Neural progenitor cell (in vitro differentiated cells): ENCODE measurements around the gene TIRAP. TPM values are rescaled to one million over a fixed set of nuclear protein-coding genes. Genes with fewer than 3 reads are reported as not detected.

Experiments used
- DNase-seq: peaks from one replicate; pipeline ENCODE4 v3.0.0-alpha.2; 2016; ENCODE audit warnings: low spot score
- H2AFZ ChIP-seq: fragments of 200-600 bp; sonication (generic); replicated peaks from 2 replicates; pipeline ENCODE4 v1.6.1; 2016; ENCODE audit warnings: antibody characterized with exemption
- H3F3A ChIP-seq: fragments of 200-600 bp; sonication (generic); 2 replicates; pipeline ENCODE4 v1.6.1; 2016; ENCODE audit warnings: antibody characterized with exemption, low read depth
- H3K27ac ChIP-seq: fragments of 200-600 bp; sonication (generic); 2 replicates; pipeline ENCODE4 v1.5.1; 2016; ENCODE audit warnings: mild to moderate bottlenecking
- H3K27me3 ChIP-seq: fragments of 200-600 bp; sonication (generic); 2 replicates; pipeline ENCODE4 v1.6.1; 2016; ENCODE audit warnings: mild to moderate bottlenecking, moderate library complexity
- H3K36me3 ChIP-seq: fragments of 200-600 bp; sonication (generic); 2 replicates; pipeline ENCODE4 v1.5.1; 2016
- H3K4me1 ChIP-seq: fragments of 200-600 bp; sonication (generic); 2 replicates; pipeline ENCODE4 v1.6.1; 2016; ENCODE audit warnings: mixed run types
- H3K4me2 ChIP-seq: fragments of 200-600 bp; sonication (generic); 2 replicates; pipeline ENCODE4 v1.6.1; 2016
- H3K4me3 ChIP-seq: fragments of 200-600 bp; sonication (generic); 2 replicates; pipeline ENCODE4 v1.5.1; 2016
- H3K79me2 ChIP-seq: fragments of 200-600 bp; sonication (generic); 2 replicates; pipeline ENCODE4 v1.6.1; 2016; ENCODE audit warnings: low read depth
- H3K9ac ChIP-seq: fragments of 200-600 bp; sonication (generic); 2 replicates; pipeline ENCODE4 v1.6.1; 2016
- H3K9me3 ChIP-seq: fragments of 200-600 bp; sonication (generic); 2 replicates; pipeline ENCODE4 v1.5.1; 2016; ENCODE audit warnings: low read depth
- H4K20me1 ChIP-seq: fragments of 200-600 bp; sonication (generic); 2 replicates; pipeline ENCODE4 v1.6.1; 2016; ENCODE audit warnings: low read depth
- H3K27ac Mint-ChIP-seq: 3 replicates; pipeline ENCODE4 v1.8.0; 2021; ENCODE audit warnings: mixed read lengths
- H3K27me3 Mint-ChIP-seq: 2 replicates; pipeline ENCODE4 v1.8.0; 2022; ENCODE audit warnings: low read depth, mild to moderate bottlenecking, inconsistent platforms, moderate library complexity, mixed read lengths; ENCODE audit not compliant: insufficient read depth
- H3K36me3 Mint-ChIP-seq: 3 replicates; pipeline ENCODE4 v1.8.0; 2021; ENCODE audit warnings: mixed read lengths
- H3K4me1 Mint-ChIP-seq: 3 replicates; pipeline ENCODE4 v1.8.0; 2021; ENCODE audit warnings: mixed read lengths
- H3K4me3 Mint-ChIP-seq: 3 replicates; pipeline ENCODE4 v1.8.0; 2021; ENCODE audit warnings: mild to moderate bottlenecking, moderate library complexity, mixed read lengths
- H3K9me3 Mint-ChIP-seq: 3 replicates; pipeline ENCODE4 v1.8.0; 2020; ENCODE audit warnings: mixed read lengths
- EZH2 ChIP-seq: fragments of 200-600 bp; sonication (generic); IDR thresholded peaks from 2 replicates; pipeline ENCODE4 v1.6.1; 2017; ENCODE audit warnings: antibody characterized with exemption, mild to moderate bottlenecking, moderate library complexity
- EZH2phosphoT487 ChIP-seq: fragments of 200-600 bp; sonication (generic); IDR thresholded peaks from 2 replicates; pipeline ENCODE4 v1.6.1; 2017; ENCODE audit warnings: antibody characterized with exemption
- total RNA-seq: library from RNA; depleted of rRNA; stranded (reverse); fragments of >200 nt; gene quantifications from 2 replicates; pipeline ENCODE4 v1.2.3, GENCODE V29; 2015; ENCODE audit warnings: low replicate concordance
- TF ChIP-seq, protein P1 (sequence below): fragments of 200-600 bp; sonication (generic); IDR thresholded peaks from 2 replicates; pipeline ENCODE4 v1.5.1; 2017; ENCODE audit warnings: antibody characterized with exemption, mild to moderate bottlenecking

TIRAP gene
- total RNA-seq, 1 donor from 2014 or later, result 5.3 TPM

DNA sequence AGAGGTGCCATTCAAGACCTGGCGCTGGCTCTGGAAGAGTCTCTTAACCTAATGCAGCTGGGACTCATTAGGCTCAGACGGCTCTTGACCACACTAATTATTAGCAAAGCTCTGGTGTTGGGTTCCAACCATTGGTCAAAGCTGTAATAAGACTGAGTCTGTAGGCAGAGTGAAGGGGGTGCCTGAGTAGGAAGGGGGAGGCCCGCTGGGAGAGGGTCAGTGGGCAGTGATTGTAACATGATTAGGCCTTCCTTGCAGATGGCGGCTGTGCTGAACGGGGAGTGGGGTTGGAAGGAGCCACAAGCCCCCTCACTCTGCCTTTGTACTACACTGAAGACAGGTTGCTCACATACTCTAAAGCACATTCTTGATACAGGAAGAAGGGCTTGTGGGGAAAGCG lies 19.4 kb upstream of the TIRAP start:
- DNase-seq, result no peak
- peaks cover 30% of the 10 kb centered on the region for H3F3A ChIP-seq
- no peak overlapping the region for H3K27ac Mint-ChIP-seq
- H3K4me2 ChIP-seq, result no peak overlapping the region
- no peak overlapping the region for H3K4me3 Mint-ChIP-seq
- H3K4me1 Mint-ChIP-seq, result peaks cover 12% of the 10 kb centered on the region
- H3K36me3 ChIP-seq, result peaks cover 9% of the 10 kb centered on the region
- peaks cover 19% of the 10 kb centered on the region for H3K79me2 ChIP-seq
- H3K36me3 Mint-ChIP-seq, result peaks cover 43% of the 10 kb centered on the region
- no peak overlapping the region for H3K27ac ChIP-seq
- peaks cover 7% of the 10 kb centered on the region for H3K4me1 ChIP-seq
- H2AFZ ChIP-seq, result no peak overlapping the region
- no peak overlapping the region for H3K4me3 ChIP-seq
- peaks cover 6% of the 10 kb centered on the region for H4K20me1 ChIP-seq
- peaks cover 2% of the 10 kb centered on the region for H3K27me3 Mint-ChIP-seq
- TF ChIP-seq, protein P1, sequence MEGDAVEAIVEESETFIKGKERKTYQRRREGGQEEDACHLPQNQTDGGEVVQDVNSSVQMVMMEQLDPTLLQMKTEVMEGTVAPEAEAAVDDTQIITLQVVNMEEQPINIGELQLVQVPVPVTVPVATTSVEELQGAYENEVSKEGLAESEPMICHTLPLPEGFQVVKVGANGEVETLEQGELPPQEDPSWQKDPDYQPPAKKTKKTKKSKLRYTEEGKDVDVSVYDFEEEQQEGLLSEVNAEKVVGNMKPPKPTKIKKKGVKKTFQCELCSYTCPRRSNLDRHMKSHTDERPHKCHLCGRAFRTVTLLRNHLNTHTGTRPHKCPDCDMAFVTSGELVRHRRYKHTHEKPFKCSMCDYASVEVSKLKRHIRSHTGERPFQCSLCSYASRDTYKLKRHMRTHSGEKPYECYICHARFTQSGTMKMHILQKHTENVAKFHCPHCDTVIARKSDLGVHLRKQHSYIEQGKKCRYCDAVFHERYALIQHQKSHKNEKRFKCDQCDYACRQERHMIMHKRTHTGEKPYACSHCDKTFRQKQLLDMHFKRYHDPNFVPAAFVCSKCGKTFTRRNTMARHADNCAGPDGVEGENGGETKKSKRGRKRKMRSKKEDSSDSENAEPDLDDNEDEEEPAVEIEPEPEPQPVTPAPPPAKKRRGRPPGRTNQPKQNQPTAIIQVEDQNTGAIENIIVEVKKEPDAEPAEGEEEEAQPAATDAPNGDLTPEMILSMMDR, result no peak
- no peak for TF ChIP-seq EZH2phosphoT487
- TF ChIP-seq EZH2, result no peak
- no peak overlapping the region for H3K9ac ChIP-seq
- no peaks in the 10 kb centered on the region for H3K27me3 ChIP-seq
- no peaks in the 10 kb centered on the region for H3K9me3 ChIP-seq
- H3K9me3 Mint-ChIP-seq, result no peaks in the 10 kb centered on the region

DNA sequence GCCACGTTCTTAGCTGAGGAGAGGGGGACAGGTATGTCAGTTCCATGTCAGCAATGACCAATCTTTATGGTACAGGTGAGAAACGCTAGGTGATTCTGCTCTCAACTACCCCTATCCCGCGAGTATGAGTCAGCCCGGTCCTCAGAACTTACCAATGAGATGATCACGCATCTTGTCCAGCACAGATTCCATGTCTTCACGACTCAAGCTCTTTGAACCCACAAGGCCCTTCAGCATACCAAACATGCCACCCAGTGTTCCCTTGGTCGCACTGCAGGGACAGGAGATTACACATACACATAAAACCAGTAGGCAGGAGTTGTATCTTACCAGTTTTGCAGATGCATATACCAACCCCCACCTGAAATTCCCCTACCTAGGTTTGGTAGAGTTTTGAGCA lies 17.1 kb upstream of the TIRAP start:
- peaks cover 23% of the 10 kb centered on the region for H3F3A ChIP-seq
- peaks cover 11% of the 10 kb centered on the region for H3K4me1 ChIP-seq
- no peak overlapping the region for H3K9ac ChIP-seq
- peaks cover 39% of the 10 kb centered on the region for H3K79me2 ChIP-seq
- TF ChIP-seq EZH2 (no peak), EZH2phosphoT487 (no peak)
- TF ChIP-seq, protein P1, result no peak
- no peak overlapping the region for H3K27ac Mint-ChIP-seq
- H3K4me1 Mint-ChIP-seq, result peaks cover 28% of the 10 kb centered on the region
- H3K4me3 ChIP-seq, result no peak overlapping the region
- H3K9me3 Mint-ChIP-seq, result no peaks in the 10 kb centered on the region
- H3K4me2 ChIP-seq, result no peak overlapping the region
- H3K27me3 Mint-ChIP-seq, result peaks cover 2% of the 10 kb centered on the region
- H3K27ac ChIP-seq, result no peak overlapping the region
- H3K27me3 ChIP-seq, result no peaks in the 10 kb centered on the region
- H3K36me3 ChIP-seq, result peaks cover 9% of the 10 kb centered on the region
- no peak for DNase-seq
- peaks cover 42% of the 10 kb centered on the region for H3K36me3 Mint-ChIP-seq
- no peak overlapping the region for H3K4me3 Mint-ChIP-seq
- no peaks in the 10 kb centered on the region for H3K9me3 ChIP-seq
- peaks cover 6% of the 10 kb centered on the region for H4K20me1 ChIP-seq
- H2AFZ ChIP-seq, result no peak overlapping the region

DNA sequence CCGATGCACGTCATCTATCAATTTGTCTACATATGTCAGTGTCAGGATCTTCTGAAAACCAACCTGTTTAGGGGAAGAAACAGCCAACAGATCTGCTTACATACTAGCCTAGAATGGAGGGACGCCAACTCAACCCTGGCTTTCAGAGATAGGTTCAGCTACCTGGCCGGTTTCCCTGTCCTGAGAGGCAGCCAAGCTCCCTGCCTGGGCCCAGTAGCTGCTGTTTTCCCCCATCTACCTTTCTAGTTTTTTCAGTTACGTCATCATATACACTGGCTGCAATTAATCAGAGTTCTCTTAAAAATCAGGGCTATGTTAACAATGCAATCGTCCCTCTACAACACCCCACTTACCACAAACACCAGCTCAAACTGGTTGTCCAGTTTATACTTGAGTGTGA lies 15.2 kb upstream of the TIRAP start:
- Mint-ChIP-seq H3K27ac (peak overlapping the region; percentile 85), H3K27me3 (peaks cover 2% of the 10 kb centered on the region), H3K4me3 (peak overlapping the region; percentile 92), H3K4me1 (peaks cover 30% of the 10 kb centered on the region), H3K36me3 (peaks cover 40% of the 10 kb centered on the region), H3K9me3 (no peaks in the 10 kb centered on the region)
- no peak for DNase-seq
- peak overlapping the region; percentile 94 for H3K9ac ChIP-seq
- H3K4me3 ChIP-seq, result peak overlapping the region; percentile 95
- no peaks in the 10 kb centered on the region for H3K27me3 ChIP-seq
- H3K4me1 ChIP-seq, result peaks cover 11% of the 10 kb centered on the region
- H3F3A ChIP-seq, result peaks cover 10% of the 10 kb centered on the region
- H3K36me3 ChIP-seq, result peaks cover 9% of the 10 kb centered on the region
- TF ChIP-seq, protein P1, result no peak
- TF ChIP-seq EZH2 (no peak), EZH2phosphoT487 (no peak)
- H3K9me3 ChIP-seq, result no peaks in the 10 kb centered on the region
- H3K4me2 ChIP-seq, result peak overlapping the region; percentile 90
- H3K79me2 ChIP-seq, result peaks cover 43% of the 10 kb centered on the region
- H4K20me1 ChIP-seq, result peaks cover 6% of the 10 kb centered on the region
- H2AFZ ChIP-seq, result no peak overlapping the region
- no peak overlapping the region for H3K27ac ChIP-seq
